Epithelial cell of proximal tubule (primary cell): ENCODE results near the gene PRKCI. TPM values are rescaled to one million over a fixed set of nuclear protein-coding genes. Genes with fewer than 3 reads are reported as not detected.
"Not testable (repeated sequence)": the region's sequence is repeated elsewhere in the genome, so short reads cannot be mapped to it uniquely, and the experiment has no call there.

Experiments
- DNase-seq: peaks from one replicate; pipeline ENCODE4 v3.0.0-alpha.2; 2011; ENCODE audit warnings: low read depth
- H3K4me3 ChIP-seq: 2 replicates; pipeline ENCODE4 v1.5.1; 2011; ENCODE audit warnings: low read depth, mild to moderate bottlenecking, low read length
- CTCF ChIP-seq: conservative IDR thresholded peaks from 2 replicates; pipeline ENCODE4 v1.5.1; 2012; ENCODE audit warnings: low read depth, mild to moderate bottlenecking, low read length
- total RNA-seq: library from RNA; depleted of rRNA; stranded (reverse); fragments of >200 nt; gene quantifications from 2 replicates; pipeline ENCODE4 v1.2.3, GENCODE V29; 2015

PRKCI gene
- total RNA-seq, 1 donor from 2014 or later: 48.6 TPM

GRCh38 chr3:170204509-170204908, 17.7 kb upstream of the PRKCI start:
- no peak for DNase-seq
- TF ChIP-seq CTCF: no peak
- H3K4me3 ChIP-seq: no peak overlapping the region

GRCh38 chr3:170205302-170205701, 16.9 kb upstream of the PRKCI start:
- DNase-seq: no peak
- no peak overlapping the region for H3K4me3 ChIP-seq
- no peak for TF ChIP-seq CTCF

GRCh38 chr3:170206164-170206762, 16.0 kb upstream of the PRKCI start:
- H3K4me3 ChIP-seq, DNase-seq: not testable (repeated sequence)

GRCh38 chr3:170207717-170208116, 14.5 kb upstream of the PRKCI start:
- no peak for TF ChIP-seq CTCF
- DNase-seq: no peak
- H3K4me3 ChIP-seq: no peak overlapping the region

GRCh38 chr3:170211668-170212067, 10.6 kb upstream of the PRKCI start:
- no peak for DNase-seq
- no peak overlapping the region for H3K4me3 ChIP-seq
- no peak for TF ChIP-seq CTCF

GRCh38 chr3:170219850-170220249, 2.4 kb upstream of the PRKCI start:
- no peak overlapping the region for H3K4me3 ChIP-seq
- DNase-seq: no peak
- TF ChIP-seq CTCF: no peak

GRCh38 chr3:170220871-170221270, 1.4 kb upstream of the PRKCI start:
- no peak overlapping the region for H3K4me3 ChIP-seq
- DNase-seq: no peak
- TF ChIP-seq CTCF: no peak
